ENCODE measurements around the gene PCYT1B.
"Not testable (repeated sequence)": the region's sequence is repeated elsewhere in the genome, so short reads cannot be mapped to it uniquely, and the experiment has no call there.

PCYT1B gene

DNA sequence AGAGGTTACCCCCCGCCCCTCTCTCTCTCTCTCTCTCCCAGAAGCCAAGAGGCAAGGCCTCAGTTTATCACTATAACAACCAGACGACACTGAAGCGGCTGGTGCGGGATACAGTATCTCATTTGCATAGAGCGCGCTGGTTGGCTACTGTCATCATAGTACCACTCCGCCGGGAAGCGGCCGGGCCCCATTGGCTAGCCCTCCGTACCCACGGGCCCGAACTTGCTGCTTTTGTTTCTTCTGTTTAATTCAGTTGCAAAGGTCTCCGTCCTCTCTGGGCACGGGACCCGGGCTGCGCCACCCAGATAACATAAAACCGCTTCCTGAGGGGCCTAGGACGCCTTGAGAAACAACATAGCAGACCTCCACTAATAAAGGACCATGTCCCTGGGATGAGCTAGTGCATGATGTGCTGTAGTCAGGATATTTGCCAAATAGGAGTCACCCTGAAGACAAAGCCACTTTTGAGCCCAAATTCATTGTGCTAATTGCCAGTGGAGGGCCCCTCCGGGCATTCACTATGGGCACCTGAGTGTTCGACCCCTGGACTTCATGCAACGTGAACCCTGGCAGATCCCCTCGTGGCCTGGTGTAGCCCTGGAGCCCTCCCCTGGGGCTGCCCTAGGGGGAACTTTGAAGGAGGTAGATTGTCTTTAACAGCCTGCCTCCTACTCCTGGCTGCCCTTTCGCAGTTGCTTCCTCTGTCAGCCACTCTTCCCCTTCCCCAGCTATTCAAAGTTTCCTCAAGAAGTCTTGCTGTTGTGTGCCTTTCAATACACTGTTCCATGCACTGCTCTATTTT is at the start of gene PCYT1B:
Gene PCYT1B (minus strand): TSS at position 91 of the 802 bp plus-strand sequence. CDS start 242 bp downstream, outside the sequence.
- DNase-seq (ENCODE audit: low read depth in 2 of 2): peak in 1 of 2 donors; percentile 10

DNA sequence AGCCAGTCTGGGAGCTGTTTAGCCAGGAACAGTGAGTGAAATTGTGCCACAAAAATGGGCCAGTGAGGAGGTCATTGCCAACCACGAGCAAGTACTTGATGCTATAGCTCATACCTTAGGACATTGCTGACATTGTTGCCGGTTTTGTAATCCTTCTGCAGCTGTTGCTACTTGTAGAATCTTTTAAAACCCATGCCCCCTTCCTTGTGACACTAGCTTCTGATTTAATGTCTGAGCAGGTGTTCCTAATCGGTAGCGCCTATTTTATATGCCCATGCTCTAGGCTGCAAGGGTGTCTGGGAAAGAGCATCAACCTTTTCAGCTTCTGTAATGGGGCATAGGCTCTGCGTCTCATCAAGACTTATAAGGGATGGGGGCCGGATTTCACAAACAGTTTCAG is 49.1 kb upstream of the PCYT1B start:
- DNase-seq (ENCODE audit: low read depth in 2 of 2): no peak

DNA sequence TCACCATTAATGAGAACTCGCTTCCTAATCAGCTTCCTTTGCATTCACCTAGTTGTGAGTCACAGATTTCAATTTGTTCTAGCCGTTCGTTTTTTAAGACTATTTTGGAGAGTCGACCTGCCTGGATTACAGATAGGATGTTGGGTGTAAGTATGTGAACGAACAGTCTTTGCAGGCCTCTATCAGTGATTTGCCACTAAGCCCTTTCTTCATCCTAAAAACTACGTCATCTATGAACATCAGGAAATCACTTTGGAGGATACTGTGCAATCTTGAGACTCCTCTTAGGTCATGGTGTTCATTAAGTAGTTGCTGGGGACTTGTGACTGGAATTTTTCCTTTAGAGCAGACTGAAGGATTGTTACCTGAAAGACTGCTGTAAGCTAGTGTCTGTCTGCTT is 47.7 kb upstream of the PCYT1B start:
- no peak for DNase-seq (ENCODE audit: low read depth in 2 of 2)

DNA sequence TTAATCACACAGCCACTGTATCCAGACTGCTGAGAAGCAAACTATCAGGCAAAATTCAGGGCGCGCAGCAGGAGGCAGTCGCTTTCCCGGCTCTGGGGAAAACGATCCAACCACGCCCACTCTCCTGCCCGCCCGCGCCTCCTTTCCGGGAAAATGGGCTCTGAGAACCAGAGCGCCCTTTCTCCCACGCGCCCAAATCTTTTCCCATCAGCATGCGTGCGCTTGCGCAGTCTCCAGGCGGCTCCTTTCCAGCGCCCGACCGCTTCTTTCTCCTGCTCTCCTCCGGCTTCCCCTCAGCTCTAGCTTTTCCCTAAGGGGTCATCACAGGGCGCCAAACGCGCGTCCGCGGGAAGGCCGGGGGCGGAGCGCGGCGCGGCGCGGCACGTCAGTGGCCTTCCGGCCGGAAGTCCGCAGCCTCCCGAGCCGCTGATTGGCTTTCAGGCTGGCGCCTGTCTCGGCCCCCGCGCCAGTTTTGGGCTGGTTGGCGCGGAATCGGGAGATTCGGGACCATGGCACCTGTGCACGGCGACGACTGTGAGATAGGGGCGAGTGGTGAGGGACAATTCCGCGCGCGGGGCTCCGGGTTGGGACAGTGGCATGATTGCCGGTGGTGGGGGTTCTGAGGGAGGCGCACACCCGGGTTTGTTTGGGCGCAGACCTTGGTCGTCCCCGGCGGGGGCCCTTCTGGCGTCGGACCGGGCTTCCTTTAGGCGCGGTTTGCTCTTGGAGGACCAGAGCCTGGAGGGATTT is 46.5 kb upstream of the PCYT1B start, which contains the start of gene POLA1:
Gene POLA1 (plus strand): TSS at position 466 of the 750 bp plus-strand sequence. CDS start 44 bp downstream, at position 510.
- peak; percentile 3 to 37 for DNase-seq (ENCODE audit: low read depth in 2 of 2)

DNA sequence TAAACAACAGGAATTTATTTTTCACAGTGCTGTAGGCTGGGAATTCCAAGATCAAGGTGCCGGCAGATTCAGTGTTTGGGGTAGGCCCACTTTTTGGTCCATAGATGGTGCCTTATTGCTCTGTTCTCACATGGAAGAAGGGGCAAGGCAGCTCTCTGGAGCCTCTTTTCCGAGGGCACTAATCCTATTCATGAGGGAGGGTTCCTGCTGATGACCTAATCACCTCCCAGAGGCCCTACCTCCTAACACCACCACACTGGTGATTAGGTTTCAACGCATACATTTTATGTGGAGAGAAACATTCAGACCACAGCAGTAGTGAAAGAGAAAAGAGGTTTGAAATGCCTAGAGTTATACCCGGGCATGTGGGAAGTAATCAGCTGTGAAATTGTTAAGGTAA is 45.2 kb upstream of the PCYT1B start:
- DNase-seq (ENCODE audit: low read depth in 2 of 2): no peak

DNA sequence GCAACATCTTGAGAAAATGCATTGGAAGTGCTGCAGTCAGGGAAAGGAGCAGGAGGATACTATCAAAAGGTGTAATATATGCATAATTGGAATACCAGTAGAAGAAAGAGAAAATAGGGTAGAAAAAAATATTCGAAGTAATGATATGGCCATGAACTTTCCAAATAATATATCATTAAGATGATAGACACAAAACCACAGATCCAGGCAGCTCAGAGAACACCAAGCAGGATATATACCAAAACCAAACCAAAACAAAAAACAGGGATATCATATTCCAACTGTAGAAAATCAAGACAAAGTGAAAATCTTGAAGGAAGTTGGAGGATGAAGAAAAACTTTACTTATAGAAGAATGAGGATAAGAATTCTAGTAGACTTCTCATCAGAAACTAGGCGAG is 36.9 kb upstream of the PCYT1B start:
- no peak for DNase-seq (ENCODE audit: low read depth in 2 of 2)

DNA sequence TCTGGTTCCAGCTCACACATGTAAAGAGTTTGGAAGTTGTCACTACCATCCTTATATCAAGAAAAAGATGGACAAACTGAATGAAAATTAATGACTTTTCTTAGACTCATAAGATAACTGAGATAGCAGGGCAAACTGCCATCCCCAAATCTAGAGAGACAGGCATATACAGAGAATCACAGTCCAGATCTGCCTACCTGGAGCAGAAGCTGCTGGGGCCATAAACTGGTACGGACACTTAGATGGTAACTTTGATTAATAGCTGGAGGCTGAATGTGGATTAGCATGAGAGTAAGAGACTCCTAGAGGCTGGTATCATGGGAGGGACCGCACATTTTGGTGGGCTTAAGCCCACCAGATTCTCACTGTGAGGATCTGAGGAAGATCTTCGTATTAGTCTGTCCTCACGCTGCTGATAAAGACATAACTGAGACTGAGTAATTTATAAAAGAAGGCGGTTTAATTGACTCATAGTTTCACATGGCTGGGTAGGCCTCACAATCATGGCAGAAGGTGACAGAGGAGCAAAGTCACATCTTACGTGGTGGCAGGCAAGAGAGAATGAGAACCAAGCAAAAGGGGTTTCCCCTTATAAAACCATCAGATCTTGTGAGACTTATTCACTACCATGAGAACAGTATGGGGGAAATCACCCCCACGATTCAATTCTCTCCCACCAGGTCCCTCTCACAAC is 35.7 kb upstream of the PCYT1B start:
- DNase-seq (ENCODE audit: low read depth in 2 of 2): no peak

DNA sequence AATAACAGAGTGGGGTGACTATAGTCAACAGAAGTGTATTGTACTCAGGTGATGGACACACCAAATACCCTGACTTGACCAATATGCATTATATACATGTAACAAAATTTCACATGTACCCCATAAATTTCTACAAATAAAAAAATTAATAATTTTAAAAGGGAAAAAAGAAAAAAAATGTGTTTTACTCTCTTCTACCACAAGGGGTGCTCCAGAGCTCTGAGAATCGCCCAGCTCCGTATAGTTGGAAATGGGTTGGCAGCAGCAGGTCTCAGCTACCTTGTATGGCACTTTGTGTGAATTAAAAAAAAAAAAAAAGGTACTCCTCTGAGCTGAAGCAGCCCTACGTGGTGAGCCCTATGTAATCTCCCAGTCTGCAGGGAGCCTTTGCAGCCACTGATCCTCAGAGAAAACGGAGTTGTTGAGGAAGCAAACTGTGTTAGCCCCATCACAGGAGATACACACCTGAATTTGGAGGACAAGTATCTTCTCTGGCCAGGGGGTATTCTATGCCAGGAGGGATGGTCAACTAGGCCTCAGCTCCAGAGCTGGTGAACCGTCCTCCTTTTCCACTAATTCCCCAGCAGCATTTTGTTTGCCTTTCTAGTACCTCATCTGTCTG is 29.4 kb upstream of the PCYT1B start:
- DNase-seq (ENCODE audit: low read depth in 2 of 2): no peak

DNA sequence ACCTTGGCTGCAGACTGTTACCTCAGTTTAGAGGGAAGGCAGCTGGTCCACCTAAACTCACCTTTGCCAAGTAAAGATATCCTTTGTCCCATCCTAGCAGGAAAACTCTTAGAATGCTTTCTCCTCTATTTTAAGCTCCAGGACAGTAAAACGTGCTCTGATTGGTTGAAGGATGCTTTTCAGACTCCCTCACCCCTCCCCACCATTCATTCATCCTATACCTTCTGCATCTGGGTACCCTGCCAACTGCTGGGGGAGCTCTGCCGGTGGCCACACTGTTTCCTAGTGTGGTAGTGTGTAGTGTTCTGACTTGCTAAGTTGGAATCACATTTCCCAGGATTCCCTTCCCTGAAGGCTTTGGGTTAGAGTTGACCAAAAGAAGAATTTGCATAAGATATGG is 26.3 kb upstream of the PCYT1B start:
- DNase-seq (ENCODE audit: low read depth in 2 of 2): no peak

DNA sequence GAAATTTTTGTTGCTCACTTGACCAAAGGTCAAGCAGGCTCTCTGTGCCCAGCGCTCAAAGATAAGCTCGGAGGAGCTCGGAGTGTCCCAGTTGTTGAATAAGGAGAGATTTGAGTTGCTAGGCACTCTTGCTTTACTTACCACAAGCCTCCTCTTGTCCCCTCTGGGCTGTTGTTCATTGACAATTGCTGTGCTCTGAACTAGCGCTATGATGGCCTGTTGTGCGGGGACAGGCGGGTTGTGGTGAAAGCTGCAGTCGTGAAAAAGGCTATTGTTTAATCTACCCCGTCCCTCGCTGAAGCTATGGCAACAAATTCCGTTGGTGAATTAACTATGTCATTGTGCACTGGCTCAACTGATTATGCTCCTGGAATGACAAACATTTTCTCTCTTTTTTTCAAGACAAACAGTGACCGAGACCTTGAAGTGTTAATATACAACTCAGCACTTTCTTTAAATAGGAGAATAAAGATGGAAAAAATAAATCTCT is 25.6 kb upstream of the PCYT1B start:
- DNase-seq (ENCODE audit: low read depth in 2 of 2): no peak

DNA sequence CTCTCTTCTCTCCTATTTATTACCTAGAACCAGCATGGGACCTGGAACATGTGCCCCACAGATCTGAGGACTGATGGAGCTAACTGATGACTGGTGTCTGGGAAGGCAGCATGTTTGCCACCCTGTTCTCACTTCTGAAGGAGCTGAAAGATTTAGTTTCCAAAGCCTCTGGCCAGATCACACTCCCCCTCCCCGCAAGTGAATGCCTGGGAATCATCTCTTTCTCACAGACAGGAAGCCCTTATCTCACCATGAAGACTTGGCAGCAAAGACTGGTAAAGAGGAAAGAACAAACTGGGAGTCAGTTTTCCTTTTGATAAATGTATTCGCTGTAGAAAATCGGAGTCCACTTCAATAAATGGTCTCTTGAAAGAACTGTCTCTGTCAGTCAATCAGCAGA is 21.0 kb upstream of the PCYT1B start:
- no peak for DNase-seq (ENCODE audit: low read depth in 2 of 2)

DNA sequence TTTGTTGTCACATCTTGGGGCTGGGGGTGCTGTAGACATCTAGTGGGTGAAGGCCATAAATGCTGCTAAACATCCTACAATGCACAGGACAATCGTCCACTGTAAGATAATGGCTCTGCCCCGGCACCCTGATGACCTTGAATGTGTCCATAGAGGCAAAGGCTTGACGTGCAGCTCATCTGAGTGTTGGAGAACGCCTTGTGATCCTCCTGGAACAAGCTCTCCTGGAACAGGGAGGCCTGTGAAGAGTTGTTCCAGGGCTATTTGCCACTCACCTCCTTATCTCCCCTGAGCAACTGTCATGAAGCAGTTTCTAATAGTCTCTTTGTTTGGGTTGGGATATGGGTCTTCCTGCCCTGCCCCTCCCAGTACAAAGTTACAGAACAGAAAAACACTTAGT is 15.2 kb upstream of the PCYT1B start:
- DNase-seq (ENCODE audit: low read depth in 2 of 2): no peak

DNA sequence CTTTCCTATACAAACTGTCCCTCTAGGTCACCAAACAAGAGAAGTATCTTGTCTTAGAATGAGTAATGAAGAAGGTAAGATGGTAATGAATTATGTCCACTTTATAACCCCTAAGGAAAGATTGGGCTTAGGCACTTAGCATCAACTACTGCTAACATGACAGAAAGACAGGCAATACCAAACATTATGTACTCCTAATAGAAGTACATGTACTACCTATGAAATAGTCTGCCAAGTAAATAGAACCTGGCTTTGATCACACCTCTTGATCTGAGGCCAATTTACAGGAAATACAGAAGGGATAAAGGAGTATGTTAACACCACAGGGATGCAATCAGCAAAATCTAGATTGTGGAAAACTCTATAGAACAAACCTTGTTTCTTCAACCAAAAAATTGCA is 14.1 kb upstream of the PCYT1B start:
- no peak for DNase-seq (ENCODE audit: low read depth in 2 of 2)

DNA sequence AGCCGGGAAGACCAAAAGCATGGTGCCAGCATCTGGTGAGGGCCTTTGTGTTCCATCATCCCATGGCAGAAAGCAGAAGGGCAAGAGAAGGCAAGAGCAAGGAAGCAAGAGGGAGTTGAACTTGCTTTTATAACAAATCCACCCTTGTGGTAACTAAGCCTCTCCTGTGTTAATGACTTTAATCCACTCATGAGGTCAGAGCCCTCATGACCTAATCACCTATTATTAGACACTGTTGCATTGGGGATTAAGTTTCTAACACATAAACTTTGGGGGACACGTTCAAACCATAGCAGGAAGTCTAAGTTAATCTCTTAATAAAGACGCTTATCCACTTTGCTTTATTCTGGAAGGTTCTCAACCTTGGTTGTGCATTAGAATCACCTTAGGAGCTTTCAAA is 12.5 kb upstream of the PCYT1B start:
- DNase-seq (ENCODE audit: low read depth in 2 of 2): no peak

DNA sequence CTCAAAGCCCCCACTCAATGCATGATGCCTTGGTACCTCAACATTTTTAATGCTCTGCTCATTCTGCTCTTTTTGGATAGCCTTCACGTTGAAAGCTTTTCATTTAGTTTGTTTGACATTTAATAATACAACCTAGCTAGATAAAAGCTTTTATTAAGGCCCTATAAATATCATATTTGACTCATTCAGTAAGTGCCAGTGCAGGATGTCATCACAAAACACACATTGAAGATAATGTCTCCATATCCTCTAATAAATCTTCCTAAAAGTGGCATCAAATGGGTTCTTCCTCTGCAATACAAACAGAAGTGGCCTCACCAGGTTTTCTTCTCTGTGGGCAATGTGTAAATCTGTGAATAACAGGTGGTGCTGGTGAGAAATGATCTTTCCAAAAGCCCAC is 12.0 kb upstream of the PCYT1B start:
- DNase-seq (ENCODE audit: low read depth in 2 of 2): no peak

DNA sequence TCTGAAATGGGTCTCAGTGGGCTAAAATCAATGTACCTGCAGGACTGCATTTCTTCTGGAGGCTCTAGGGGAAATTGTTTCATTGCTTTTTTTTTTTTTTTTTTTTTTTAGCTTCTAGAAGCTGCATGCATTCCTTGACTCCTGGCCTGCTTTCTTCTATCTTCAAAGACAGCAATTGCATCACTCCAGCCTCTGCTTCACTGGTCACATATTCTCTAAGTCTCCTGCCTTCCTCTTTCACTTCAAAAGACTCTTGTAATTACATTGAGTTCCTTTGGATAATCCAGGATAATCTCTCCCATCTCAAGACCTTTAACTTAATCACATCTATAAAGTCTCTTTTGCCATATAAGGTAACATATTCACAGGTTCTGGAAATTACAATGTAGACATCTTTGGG is 11.3 kb upstream of the PCYT1B start:
- DNase-seq (ENCODE audit: low read depth in 2 of 2): no peak

DNA sequence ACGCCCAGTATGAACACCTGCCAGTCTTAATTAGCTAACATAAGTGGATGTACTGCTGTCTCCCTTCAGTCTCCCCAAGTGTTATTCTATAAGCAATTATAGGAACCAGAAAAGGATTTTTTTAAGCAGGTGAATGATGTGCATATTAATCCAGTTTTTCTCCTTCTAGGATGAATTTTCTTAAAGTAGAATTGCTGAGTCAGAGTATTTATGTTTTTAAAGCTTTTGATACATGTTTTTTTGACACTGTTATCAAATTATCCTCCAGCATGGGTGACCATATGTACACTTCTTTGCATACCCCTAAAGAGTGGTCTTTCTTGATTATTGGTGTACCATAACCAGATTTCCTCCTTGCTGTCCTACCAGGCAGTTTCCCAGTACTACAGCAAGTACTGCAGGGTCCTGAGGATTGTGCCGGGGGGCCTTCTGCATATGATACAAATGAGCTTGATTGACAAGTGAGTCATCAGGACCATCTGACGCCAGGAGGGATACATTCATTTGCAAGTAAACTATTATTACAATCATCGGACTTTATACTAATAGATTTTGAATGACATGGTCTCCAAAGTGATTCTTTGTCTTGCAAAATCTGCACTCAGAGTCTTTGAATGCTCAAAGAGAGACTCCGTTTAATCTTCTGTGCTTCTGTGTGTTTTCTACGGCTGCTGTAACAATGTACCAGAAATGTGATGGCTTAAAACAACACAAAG is 10.7 kb upstream of the PCYT1B start:
- DNase-seq (ENCODE audit: low read depth in 2 of 2): no peak

DNA sequence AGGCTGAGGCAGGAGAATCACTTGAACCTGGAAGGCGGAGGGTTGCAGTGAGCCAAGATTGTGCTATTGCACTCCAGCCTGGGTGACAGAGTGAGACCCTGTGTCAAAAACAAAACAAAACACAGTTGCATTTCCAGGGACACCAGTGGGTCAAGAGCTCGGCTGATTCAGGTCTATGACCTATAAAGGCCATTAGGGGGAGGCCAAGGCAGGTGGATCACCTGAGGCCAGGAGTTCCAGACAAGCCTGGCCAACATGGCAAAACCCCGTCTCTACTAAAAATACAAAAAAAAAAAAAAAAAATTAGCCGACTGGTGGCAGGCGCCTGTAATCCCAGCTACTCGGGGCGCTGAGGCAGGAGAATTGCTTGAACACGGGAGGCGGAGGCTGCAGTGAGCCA is 8.5 kb upstream of the PCYT1B start:
- not testable (repeated sequence) for DNase-seq (ENCODE audit: low read depth in 2 of 2)

DNA sequence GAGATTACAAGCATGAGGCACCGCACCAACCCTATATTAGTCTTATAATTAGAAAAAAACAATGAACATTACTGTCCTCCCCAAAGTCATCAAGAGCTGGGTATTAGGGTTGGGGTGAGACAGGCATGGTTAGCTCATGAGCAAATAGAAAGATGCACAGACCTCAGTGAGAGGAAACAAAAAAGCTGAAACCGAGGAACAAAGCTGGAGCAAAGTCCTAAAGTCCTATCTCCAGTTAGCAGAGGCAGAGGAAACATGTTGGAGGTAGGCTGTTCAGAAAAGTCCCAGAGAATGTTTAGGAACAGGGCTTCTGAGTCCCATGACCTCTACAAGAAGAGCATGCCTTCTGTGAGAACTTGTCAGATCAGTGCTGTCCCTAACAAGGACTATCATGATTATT is 4.6 kb upstream of the PCYT1B start:
- no peak for DNase-seq (ENCODE audit: low read depth in 2 of 2)

DNA sequence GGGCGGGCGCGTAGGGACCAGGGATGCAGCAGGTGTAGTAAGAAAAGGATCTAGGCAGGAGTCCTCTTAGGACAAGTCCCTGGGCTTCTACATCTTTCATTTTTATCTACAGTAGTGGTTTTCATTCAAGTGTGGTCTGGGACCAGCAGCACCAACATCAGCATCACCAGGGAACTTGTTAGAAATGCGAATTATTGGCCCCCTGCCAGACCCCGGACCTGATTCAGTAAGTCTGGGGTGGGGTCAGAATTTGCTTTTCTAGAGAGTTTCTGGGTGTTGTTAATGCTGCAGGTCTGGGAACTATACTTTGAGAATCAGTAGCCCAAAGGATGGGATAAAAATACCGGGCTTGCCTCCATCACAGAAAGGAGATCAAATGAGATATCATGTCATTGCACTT is 1.3 kb upstream of the PCYT1B start:
- DNase-seq (ENCODE audit: low read depth in 2 of 2): no peak

DNA sequence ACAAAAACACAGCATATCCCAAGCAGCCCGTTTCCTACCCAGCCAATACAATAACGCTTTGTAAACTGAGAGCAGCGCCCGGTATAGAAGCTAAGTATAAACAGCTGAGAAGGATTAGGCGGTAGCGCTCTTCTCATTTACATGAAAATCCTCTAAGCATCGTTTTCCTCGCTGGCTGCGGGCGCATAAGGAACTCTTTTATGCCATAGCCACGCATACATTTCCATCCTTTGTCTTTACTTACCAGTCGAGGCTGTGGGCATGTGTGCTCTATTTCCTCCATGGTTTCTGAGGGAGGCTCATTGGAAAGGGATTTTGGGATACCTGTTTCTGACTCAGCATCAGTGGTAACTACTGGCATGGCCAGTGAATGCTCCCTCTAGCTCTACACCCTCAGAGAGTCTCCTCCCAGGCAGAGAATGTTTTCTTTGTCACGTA is 383 bp downstream of the PCYT1B start:
- DNase-seq (ENCODE audit: low read depth in 2 of 2): no peak

Measured in stimulated activated CD4-positive, alpha-beta T cell treated with anti-CD3 and anti-CD28 coated beads, Interleukin-1b, Interleukin-23, amount 100 ng/mL, for 1 hour (primary cell).